ENCODE results near the gene CCDC192. TPM values are rescaled to one million over a fixed set of nuclear protein-coding genes. Genes with fewer than 3 reads are reported as not detected.

The CCDC192 gene
- total and polyA plus RNA-seq, 2 of the 4 experiments (the other 2 are of a cell fraction) = not detected

- TF ChIP-seq CTCF (conservative IDR thresholded peaks at IDR 0.05; ENCODE audit: low read depth, low read length) = no peak
- peak; percentile 65 for TF ChIP-seq CEBPB (IDR thresholded peaks at IDR 0.05; ENCODE audit: low read depth, low read length)
- no peak for TF ChIP-seq MAFK (IDR thresholded peaks at IDR 0.05; ENCODE audit: low read depth, low read length)
- H2BK5ac ChIP-seq (ENCODE audit: low read depth, low read length, poor library complexity, severe bottlenecking) = no peak overlapping the region
- no peak overlapping the region for H3K27ac ChIP-seq (ENCODE audit: insufficient read depth, low read length)
- H3K36me3 ChIP-seq (ENCODE audit: control insufficient read depth, insufficient read depth, low read length) = no peaks in the 10 kb centered on the region
- no peak overlapping the region for H3K4ac ChIP-seq (ENCODE audit: low read depth, low read length)
- H3K14ac ChIP-seq (replicated peaks; ENCODE audit: low read depth, low read length) = no peak overlapping the region
- POLR2A ChIA-PET (ENCODE audit: unreplicated experiment) = interaction anchor here (0.6 kb wide), 1 partner anchor 149 kb away, joined by 8 read pairs; no protein-coding TSS in a partner anchor
- no peak overlapping the region for H2AK5ac ChIP-seq (ENCODE audit: low read depth, low read length)
- no peaks in the 10 kb centered on the region for H3K79me1 ChIP-seq (ENCODE audit: low read depth in 1 of 2, low read length in 2 of 2)
- DNase-seq = no peak
- no peak overlapping the region for H2AK9ac ChIP-seq (replicated peaks; ENCODE audit: low read depth, low read length, poor library complexity)
- no peak for ATAC-seq (ENCODE audit: low read depth)
- no peak overlapping the region for H3K18ac ChIP-seq (ENCODE audit: low read depth, low read length)
- dilution Hi-C loops (cut with HindIII; ENCODE audit: low sequenced_read_pairs, unreplicated experiment) (no loop called here), in situ Hi-C loops (cut with MboI; ENCODE audit: low sequenced_read_pairs) (loop anchor here (25.0 kb wide), 1 partner anchor 330 kb away; no protein-coding TSS in a partner anchor), intact Hi-C loops (cut with micrococcal nuclease) (no loop called here)
- H3K27me3 ChIP-seq (ENCODE audit: control insufficient read depth, insufficient read depth, low read length) = no peaks in the 10 kb centered on the region
- H2AFZ ChIP-seq (replicated peaks; ENCODE audit: low read length, poor library complexity) = no peak overlapping the region
- H2BK20ac ChIP-seq (ENCODE audit: low read depth, low read length) = no peak overlapping the region
- H3K56ac ChIP-seq (ENCODE audit: extremely low read depth, insufficient read depth, low read length) = no peak overlapping the region
- H4K91ac ChIP-seq (ENCODE audit: insufficient read depth, low read depth, low read length) = no peak overlapping the region
- CTCF ChIA-PET = interaction anchor here (1.7 kb wide), 1 partner anchor 14 kb away, joined by 5 read pairs; no protein-coding TSS in a partner anchor
- H3K4me1 ChIP-seq (ENCODE audit: control insufficient read depth, insufficient read depth, low read length) = peaks cover 2% of the 10 kb centered on the region; the same call in 1 of the 2 replicates
- no CpG with 5 or more reads among the region's 1 CpG for WGBS, 2 experiments (ENCODE audit: extremely low coverage in 2 of 2, insufficient read length in 1 of 2)
- no peak overlapping the region for H3K4me2 ChIP-seq (ENCODE audit: low read depth, low read length)
- H3K23ac ChIP-seq (ENCODE audit: low read depth, low read length) = no peak overlapping the region
- no peak overlapping the region for H3K9ac ChIP-seq (ENCODE audit: low read depth, low read length)
- H4K8ac ChIP-seq (ENCODE audit: low read depth in 2 of 2, low read length in 2 of 2) = no peak overlapping the region
- BruUV-seq (replicated peaks) = no TSS peak
- no peaks in the 10 kb centered on the region for H3K9me3 ChIP-seq (ENCODE audit: control insufficient read depth, insufficient read depth, low read length)
- H4K20me1 ChIP-seq (ENCODE audit: insufficient read depth, low read length) = no peaks in the 10 kb centered on the region
- no peak overlapping the region for H2BK15ac ChIP-seq (ENCODE audit: low read depth, low read length)
- no peak overlapping the region for H2BK120ac ChIP-seq (ENCODE audit: low read depth, low read length)
- peaks cover 5% of the 10 kb centered on the region; the same call in 1 of the 2 replicates for H3K9me1 ChIP-seq (ENCODE audit: insufficient read depth, low read length)
- H4K5ac ChIP-seq (ENCODE audit: low read depth, low read length) = no peak overlapping the region
- H3K4me3 ChIP-seq (ENCODE audit: insufficient read depth, low read depth, low read length) = no peak overlapping the region
Measured at GRCh38 chr5:127891942-127892341, 188.8 kb downstream of the CCDC192 start.

Measured in IMR-90 (cell line).